NAMALWA (cell line): ENCODE results near the gene MEIOC.
A peak's percentile ranks its signal among the peaks of the same experiment; 100 is the strongest.
"Not testable (repeated sequence)": the region's sequence is repeated elsewhere in the genome, so short reads cannot be mapped to it uniquely, and the experiment has no call there.

ENCODE experiments used
- DNase-seq: peaks from one replicate; pipeline ENCODE4 v3.0.0-alpha.2; 2015; ENCODE audit warnings: low spot score

The MEIOC gene

DNA sequence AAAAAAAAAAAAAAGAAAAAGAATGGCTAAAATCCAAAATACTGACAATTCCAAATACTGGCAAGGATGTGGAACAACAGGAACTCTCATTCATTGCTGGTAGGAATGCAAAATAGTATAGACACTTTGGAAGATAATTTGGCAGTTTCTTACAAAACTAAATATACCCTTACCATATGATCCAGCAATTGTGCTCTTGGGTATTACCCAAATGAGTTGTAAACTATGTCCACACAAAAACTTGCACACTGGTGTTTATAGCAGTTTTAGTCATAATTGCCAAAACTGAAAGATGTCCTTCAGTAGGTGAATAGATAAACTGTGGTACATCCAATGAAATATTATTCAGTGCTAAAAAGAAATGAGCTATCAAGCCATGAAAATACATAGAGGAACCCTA lies 8.5 kb upstream of the MEIOC start:
- DNase-seq = no peak

DNA sequence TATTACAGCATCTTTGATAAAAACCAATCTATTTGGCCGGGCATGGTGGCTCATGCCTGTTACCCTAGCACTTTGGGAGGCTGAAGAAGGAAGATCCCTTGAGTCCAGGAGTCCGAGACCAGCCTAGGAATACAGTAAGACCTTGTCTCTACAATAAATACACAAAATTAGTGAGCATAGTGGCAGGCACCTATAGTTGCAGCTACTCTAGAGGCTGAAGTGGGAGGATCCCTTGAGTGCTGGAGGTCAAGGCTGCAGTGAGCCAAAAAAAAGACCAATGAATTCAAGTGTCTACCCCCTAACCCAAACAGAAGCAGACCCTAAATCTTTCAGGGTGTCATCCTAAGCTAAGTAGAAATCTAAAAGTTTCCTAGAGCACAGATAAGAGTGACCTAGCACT lies 7.3 kb upstream of the MEIOC start:
- no peak for DNase-seq

DNA sequence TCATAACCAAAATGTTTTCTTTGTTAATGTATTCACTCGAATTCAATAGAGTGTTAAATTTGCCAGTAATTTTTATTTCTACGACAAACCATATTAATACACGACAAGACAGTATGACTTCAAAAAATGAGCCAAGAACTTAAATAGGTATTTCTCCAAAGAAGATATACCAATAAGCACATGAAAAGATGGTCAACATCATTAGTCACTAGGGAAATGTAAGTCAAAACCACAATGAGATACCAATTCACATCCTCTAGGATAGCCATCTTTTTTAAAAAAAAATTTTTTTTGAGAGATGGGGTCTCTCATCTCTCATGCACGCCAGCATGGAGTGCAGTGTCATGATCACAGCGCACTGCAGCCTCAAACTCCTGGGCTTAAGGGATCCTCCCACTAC lies 5.0 kb upstream of the MEIOC start:
- no peak for DNase-seq

DNA sequence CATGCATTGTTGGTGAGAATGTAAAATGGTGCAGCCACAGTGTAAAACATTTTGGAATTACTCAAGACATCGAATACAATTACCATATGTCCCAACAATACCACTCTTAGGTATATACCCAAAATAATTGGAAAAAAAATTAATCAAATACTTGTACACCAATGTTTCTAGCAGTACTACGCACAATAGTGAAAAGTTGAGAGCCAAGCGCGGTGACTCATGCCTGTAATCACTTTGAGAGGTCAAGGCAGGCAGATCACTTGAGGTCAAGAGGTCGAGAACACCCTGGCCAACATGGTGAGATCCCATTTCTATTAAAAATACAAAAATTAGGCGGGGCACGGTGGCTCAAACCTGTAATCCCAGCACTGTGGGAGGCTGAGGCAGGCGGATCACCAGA lies 3.5 kb upstream of the MEIOC start:
- DNase-seq = no peak

DNA sequence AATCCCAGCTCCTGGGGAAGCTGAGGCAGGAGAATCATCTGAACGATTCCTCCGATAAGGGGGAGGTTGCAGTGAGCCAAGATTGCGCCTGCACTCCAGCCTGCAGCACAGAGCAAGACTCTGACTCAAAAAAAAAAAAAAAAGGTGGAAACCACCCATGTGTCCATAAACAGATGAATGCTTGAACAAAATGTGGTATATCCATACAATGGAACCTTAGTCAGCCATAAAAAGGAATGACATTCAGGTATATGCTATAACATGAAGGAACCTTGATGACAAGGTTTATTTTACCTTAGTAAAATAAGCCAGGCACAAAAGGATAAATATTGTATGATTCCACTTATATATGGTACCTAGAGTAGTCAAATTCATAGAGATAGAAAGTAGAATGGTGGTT lies 2.9 kb upstream of the MEIOC start:
- DNase-seq = no peak

DNA sequence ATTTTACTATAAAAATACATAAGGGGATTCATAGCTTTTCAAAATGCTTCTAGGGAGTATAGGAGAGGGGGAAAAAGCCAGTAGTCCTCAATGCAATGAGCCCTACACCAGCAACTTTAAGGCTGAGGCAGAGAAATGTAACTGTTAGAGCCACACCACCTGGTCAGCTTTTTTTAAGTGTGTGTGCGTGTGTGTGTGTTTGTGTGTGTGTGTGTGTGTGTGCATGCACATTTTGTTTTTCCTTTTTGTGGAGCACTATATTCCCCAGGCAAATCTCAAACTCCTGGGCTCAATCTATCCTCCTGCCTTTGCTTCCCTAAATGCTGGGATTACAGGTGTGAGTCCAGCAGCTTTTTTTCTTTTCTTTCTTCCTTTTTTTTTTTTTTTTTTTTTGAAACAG lies 2.3 kb upstream of the MEIOC start:
- DNase-seq = no peak

DNA sequence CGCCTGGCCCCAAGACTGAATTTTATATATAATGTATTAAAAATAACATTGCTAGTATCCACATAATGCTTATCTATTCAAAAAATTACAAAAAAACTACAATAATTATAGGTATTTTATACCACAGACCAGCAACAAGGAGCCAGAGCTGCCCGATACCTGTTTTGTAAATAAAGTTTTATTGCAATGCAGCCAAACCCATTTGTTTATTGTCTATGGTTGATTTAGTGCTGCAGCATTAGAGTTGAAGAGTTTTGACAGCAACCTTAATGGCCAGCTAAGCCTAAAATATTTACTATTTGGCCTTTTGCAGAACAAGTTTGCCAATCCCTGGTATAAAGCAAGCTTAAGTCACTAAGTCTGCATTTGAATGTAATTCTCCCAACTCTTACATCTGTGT lies 5.6 kb downstream of the MEIOC start:
- no peak for DNase-seq

DNA sequence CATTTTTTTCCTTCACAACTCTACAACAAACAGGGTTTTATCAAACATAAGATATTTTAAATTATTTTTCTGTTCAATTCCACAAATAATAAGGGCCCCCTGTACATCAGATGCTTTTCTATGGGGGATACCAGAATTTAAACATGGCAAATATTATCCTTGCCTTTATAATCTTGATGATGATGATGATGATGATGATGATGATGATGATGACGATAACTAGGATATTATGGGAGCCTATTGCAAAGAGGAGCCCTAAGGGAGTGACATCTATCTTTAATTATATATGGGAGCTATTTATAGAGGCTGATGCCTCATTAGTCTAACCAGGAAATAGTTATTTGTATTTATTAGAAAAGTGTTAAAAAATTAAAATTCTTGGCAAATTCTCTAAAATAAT lies 6.8 kb downstream of the MEIOC start:
- no peak for DNase-seq

DNA sequence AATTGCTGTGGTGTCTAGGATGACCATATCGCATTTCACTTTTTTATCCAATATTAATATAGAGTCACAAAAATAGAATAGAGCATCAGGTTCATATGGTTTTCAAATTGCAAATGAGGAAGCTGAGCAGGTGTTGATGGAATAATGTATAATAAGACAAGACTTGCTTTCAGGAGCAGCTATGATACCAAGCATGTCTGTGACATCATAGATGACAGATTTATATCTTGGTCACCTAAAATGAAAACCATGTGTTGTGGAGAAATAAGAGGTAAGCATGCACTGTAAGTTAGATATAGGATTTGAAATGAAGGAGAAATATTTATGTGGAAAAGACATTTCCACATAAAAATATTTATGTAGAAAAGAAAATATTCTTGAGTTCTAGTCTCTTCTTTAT lies 8.6 kb downstream of the MEIOC start:
- DNase-seq = no peak

DNA sequence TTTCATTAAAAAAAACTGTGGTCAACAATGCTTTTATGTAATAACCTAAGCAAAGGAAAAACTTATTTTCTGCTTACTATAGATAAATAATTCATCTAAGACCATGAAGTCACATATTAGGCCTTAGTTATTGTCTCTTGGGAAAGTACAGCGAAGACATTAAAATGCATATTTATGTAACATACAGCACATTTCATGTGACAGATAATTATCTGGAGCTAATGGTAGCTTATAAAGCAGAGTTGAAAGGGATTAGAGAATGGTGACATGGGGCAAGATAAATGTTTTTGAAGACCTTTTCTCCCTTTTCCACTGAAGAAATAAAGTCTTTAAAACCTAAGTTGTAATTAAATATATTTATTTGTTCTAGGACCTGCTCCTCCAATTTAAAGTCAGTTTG lies 9.7 kb downstream of the MEIOC start:
- DNase-seq = no peak

DNA sequence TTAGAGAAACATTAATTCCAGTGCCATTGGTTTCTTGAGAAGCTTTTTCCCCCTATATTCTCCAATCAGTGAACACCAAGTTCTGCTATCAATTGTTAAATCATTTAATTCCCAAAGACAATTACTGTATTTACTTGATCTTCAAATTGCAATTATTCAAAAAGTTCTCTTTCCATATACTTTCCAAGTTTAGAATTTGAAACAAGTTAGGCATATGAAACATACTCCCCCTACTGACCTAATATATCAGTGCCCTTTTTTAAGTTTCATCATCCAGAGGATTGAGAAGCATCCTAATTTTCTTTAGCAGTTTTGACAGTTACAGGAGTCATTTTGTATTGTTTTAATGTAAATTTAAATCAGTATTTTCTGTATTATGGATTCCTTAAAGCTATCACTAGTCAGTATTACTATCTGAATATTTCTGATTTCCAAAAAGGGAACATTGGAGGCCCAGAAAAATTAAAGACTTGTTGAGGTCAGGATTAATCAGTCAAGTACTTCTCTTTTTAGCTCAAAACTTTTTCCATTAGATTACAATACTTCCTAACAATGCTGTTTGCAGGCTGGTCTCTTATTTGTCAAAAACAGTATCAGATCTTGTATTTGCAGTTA lies 16.3 kb downstream of the MEIOC start:
- peak; percentile 57 for DNase-seq

DNA sequence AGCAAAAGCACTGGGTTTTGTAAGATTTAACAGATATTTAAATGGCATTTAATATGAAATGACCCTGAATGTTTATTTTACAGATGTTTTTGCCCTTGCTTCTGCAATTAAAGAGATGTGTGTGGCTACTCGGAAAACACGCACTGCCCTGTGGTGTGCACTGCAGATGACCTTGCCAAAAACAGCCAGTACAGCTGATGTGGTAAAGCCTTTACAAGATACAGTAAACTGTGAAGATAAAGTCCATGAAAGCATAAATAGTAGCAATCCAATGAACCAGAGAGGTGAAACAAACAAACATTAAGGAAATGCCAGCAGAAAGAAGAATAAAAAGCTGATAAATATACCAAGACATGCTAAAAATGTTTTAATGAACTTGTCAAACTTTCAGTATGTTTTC lies 17.6 kb downstream of the MEIOC start:
- no peak for DNase-seq

DNA sequence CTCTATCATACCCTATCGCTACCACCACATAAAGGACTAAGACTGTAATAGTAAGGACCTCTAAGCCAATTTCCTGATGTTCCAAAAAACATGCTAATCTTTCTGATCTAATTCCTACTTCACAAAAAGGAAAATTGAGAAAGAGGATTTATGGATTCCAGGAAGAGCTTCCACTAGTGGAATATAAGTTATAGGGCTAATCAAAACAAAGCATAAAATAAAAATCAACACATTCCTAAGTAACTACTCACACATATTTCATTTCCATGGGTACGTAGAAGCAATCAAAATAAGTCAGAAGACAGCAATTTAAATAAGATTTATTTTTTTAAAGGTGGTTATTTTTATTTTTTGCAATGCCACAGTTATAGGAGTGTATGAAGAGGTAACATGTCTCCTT lies 20.9 kb downstream of the MEIOC start:
- DNase-seq = no peak

DNA sequence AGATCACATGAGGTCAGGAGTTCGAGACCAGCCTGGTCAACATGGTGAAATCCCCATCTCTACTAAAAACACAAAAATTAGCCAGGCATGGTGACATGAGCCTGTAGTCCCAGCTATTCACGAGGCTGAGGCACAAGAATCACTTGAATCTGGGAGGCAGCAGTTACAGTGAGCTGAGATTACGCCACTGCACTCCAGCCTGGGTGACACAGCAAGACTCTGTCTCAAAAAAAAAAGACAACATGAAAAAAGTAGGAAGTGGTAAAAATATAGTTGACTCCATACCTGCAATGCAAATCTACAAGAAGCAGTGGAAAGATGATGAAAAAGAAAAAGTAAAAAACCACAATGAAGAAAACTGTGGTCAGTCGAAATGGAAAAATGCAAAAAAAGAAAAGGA lies 27.0 kb downstream of the MEIOC start:
- DNase-seq = not testable (repeated sequence)

DNA sequence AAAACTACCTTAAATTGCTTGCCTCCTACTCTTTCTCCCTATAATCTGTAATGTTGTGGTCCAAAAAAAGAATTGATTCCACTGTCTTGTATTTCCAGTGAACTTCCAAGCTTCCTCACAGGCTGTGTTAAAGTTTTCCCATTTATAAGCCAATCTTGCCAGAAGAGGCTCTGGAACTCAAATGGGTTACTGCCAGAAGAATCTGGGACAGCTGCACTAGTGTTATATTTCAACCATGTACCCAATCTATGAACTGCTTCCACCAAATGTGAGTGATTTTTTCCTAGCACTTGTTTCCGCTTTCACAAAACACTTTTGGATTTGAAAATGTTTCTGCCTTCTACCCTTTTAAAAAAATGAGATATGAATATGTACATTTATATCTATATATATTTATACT lies 31.5 kb downstream of the MEIOC start:
- DNase-seq = no peak

DNA sequence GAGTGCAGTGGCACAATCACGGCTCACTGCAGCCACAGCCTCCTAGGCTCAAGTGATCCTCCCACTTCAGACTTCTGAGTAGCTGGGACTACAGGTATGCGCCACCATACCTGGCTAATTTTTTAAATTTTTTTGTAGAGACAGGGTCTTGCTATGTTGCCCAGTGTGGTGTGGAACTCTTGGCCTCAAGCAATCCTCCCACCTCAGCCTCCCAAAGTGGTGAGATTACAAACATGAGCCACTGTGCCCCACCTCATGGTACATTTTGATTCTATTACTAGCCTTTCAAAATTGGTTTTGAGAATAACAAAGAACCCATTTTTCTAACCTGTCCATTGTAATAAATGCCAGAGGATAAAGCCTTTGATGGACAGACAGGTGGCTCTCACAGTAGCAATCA lies 31.9 kb downstream of the MEIOC start:
- DNase-seq = no peak

DNA sequence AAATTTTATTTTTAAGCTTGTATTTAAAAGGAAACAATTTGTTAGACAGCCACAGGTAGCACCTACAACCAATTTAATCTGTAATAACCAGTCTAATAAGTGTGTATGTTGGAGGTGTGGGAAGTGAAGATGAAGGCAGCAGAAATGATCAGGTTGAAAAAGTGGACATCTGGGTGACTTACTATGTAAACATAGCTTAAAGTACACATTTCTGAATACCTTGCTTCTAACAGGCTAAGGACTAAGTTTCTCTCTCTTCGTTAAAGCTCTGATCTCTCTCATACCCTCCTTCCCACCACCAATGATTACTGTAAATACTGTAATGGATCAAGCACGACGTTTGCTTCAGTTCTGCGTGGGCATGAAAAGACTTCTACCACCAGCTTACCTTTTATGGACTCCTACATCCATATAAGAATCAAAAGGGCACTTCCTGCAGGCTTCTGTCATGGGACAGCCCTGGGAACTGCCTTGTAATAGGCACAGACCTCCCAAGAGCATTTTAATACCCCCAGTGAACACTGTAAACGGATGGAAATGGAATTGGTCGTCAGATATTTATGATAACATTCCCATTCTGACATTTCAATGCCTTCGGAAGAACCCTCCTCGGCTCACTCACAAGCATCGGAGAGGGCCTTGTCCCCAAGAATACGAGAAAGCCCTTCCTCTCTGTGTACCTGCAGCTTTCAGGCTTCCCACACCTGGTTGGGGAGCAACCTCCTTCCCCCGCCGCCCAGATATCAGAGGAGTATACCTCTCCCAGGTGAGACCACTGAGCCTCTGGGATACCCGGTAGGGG lies 32.6 kb downstream of the MEIOC start:
- DNase-seq = no peak

DNA sequence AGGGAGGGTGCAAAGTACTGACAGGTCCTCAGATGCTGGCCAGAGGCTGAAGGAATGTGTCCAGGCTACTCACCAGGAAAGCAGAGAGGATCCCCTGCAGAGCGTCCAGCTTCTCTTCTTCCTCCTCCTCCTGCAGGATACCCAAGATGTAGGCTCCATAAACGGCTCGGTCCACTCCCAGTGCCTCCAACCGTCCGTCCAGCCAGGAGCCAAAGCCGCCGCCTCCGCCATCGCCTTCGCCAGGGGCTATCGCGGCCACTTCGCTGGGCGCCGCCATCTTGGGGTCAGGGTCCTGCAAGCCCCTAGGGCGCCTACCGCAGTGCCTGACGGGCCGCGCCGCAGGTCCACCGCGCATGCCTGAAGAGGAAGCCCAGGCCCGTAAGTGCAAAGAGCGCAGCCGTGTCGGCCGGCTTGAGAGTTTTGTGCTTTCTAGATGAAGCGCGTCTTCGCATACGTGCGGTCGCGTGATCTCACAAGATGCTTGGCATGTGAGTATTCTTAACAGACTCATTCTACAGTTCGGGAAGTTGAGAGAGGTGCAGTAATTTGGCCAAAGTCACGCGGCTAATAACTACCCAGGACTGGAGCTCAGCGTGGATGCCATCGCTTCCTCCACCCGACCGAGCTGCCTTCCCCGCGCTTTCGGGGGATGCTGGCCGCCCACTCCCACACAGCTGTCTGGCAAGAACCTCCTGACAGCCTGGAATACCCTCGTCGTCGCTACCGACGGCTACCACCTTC lies 33.4 kb downstream of the MEIOC start, which contains the start of gene CCDC43:
TSS of gene CCDC43 (minus strand) at position 300 of the 741 bp plus-strand sequence. CDS start at position 277, 23 bp downstream.
- peak; percentile 98 for DNase-seq

DNA sequence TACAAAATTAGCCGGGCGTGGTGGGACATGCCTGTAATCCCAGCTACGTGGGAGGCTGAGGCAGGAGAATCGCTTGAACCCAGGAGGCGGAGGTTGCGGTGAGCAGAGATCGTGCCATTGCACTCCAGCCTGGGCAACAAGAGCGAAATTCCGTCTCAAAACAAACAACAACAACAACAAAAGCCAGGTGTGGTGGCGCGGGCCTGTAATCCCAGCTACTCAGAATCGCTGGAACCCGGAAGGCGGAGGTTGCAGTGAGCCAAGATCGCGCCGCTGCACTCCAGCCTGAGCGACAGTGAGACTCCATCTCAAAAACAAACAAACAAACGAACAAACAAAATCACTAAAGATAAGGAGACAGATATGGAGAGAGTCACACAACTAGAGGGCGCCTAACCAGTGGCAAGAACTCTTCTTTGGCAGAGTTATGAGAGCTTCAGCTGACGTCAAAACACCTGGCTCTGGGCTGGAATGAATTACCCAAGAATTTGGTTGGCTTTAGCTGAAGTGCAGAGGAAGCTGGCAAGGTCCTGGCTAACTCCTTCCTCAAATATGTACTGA lies 34.6 kb downstream of the MEIOC start:
- peak; percentile 86 for DNase-seq

DNA sequence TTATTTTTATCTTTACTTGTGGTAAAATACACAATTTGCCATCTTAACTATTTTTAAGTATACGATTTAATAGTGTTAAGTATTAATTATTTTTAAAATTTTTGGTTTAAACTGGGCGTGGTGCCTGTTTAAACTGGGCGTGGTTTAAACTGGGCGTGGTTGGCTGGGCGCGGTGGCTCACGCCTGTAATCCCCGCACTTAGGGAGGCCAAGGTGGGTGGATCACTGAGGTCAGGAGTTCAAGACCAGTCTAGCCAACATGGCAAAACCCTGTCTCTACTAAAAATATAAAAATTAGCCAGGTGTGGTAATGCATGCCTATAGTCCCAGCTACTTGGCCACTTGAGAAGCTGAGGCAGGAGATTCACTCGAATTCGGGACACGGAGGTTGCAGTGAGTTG lies 37.3 kb downstream of the MEIOC start:
- DNase-seq = no peak

DNA sequence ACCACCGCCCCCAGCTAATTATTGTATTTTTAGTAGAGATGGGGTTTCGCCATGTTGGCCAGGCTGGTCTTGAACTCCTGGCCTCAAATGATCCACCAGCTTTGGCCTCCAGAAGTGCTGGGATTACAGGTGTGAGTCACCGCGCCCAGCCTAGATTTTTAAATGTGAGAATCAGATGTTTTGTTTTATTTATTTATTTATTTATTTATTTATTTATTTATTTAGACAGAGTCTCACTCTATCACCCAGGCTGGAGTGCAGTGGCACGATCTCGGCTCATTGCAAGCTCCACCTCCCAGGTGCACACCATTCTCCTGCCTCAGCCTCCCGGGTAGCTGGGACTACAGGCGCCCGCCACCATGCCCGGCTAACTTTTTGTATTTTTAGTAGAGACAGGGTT lies 44.0 kb downstream of the MEIOC start:
- not testable (repeated sequence) for DNase-seq

DNA sequence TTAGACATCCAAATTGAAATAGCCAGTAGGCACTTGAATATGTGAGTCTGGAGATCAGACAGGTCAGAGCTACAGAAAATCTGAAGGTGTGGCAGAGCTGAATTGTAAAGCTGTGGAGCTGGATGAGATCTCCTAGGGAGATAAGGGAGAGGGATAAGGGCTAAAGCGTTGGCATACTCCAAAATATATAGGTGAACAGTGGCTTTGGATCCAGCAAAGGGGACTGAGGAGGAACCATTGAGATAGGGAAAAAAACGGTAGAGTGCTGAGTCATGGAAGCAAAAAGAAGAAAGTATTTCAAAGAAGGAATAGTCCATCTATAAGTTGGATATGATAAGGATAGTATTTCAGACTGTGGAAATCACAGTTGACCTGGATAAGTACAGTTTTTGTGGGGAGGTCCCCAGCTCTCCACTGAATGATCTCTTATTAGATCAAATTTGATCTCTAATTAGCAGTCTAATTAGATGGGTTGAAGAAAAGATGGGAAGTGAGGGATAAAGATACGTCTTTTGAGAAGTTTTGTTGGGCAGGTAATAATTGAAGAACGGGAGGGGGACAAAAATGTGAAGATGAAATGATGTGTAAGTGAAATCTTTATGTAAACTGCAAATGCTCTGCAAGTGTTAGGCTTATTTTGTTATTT lies 51.6 kb downstream of the MEIOC start:
- no peak for DNase-seq
